Astrocyte (in vitro differentiated cells and primary cell): Measurements from ENCODE around the gene MVD. TPM values are rescaled to one million over a fixed set of nuclear protein-coding genes. Genes with fewer than 3 reads are reported as not detected.

Source experiments
- DNase-seq: peaks from one replicate; pipeline ENCODE4 v3.0.0-alpha.2; 2010; ENCODE audit warnings: low read depth
- FAIRE-seq: peaks from 2 replicates; lab custom pipeline; 2011; peaks lifted over from hg19 to GRCh38; lab: Jason Lieb, UNC
- H2AFZ ChIP-seq: 2 replicates; pipeline ENCODE4 v1.6.0; 2012; ENCODE audit warnings: low read depth, low read length, inconsistent platforms
- H3K27ac ChIP-seq: 2 replicates; pipeline ENCODE4 v1.5.1; 2011; ENCODE audit warnings: low read depth, low read length, inconsistent platforms
- H3K27me3 ChIP-seq: 2 replicates; pipeline ENCODE4 v1.6.0; 2011; ENCODE audit warnings: low read length, inconsistent platforms; ENCODE audit not compliant: insufficient read depth
- H3K36me3 ChIP-seq: 2 replicates; pipeline ENCODE4 v1.5.1; 2011; ENCODE audit warnings: low read length, inconsistent platforms; ENCODE audit not compliant: insufficient read depth
- H3K4me1 ChIP-seq: 2 replicates; pipeline ENCODE4 v1.5.1; 2011; ENCODE audit warnings: low read length, inconsistent platforms; ENCODE audit not compliant: insufficient read depth
- H3K4me2 ChIP-seq: 2 replicates; pipeline ENCODE4 v1.6.0; 2012; ENCODE audit warnings: low read length, inconsistent platforms
- H3K4me3 ChIP-seq: 2 replicates; pipeline ENCODE4 v1.5.1; 2011; ENCODE audit warnings: low read depth, mild to moderate bottlenecking, low read length, inconsistent platforms; ENCODE audit not compliant: insufficient read depth
- H3K79me2 ChIP-seq: 2 replicates; pipeline ENCODE4 v1.6.0; 2012; ENCODE audit warnings: mild to moderate bottlenecking, low read length, inconsistent platforms; ENCODE audit not compliant: insufficient read depth
- H3K9ac ChIP-seq: 2 replicates; pipeline ENCODE4 v1.6.0; 2012; ENCODE audit warnings: mild to moderate bottlenecking, low read length, inconsistent platforms
- H3K9me3 ChIP-seq: 2 replicates; pipeline ENCODE4 v1.5.1; 2012; ENCODE audit warnings: low read depth, mild to moderate bottlenecking, low read length, inconsistent platforms; ENCODE audit not compliant: insufficient read depth
- H4K20me1 ChIP-seq: 2 replicates; pipeline ENCODE4 v1.6.0; 2012; ENCODE audit warnings: low read length, inconsistent platforms; ENCODE audit not compliant: insufficient read depth
- H3K27ac Mint-ChIP-seq: one replicate; pipeline ENCODE4 v1.8.0; 2021; ENCODE audit warnings: mild to moderate bottlenecking, mixed read lengths; ENCODE audit not compliant: unreplicated experiment
- H3K27me3 Mint-ChIP-seq: one replicate; pipeline ENCODE4 v1.8.0; 2021; ENCODE audit warnings: low read depth, mixed read lengths; ENCODE audit not compliant: unreplicated experiment
- H3K36me3 Mint-ChIP-seq: one replicate; pipeline ENCODE4 v1.8.0; 2021; ENCODE audit warnings: low read depth, mixed read lengths; ENCODE audit not compliant: unreplicated experiment
- H3K4me1 Mint-ChIP-seq: one replicate; pipeline ENCODE4 v1.8.0; 2021; ENCODE audit warnings: low read depth, mixed read lengths; ENCODE audit not compliant: unreplicated experiment
- H3K4me3 Mint-ChIP-seq: one replicate; pipeline ENCODE4 v1.8.0; 2021; ENCODE audit warnings: mild to moderate bottlenecking, moderate library complexity, mixed read lengths; ENCODE audit not compliant: unreplicated experiment
- H3K9me3 Mint-ChIP-seq: one replicate; pipeline ENCODE4 v1.8.0; 2021; ENCODE audit warnings: mild to moderate bottlenecking, mixed read lengths; ENCODE audit not compliant: unreplicated experiment
- EZH2 ChIP-seq: IDR thresholded peaks from 2 replicates; pipeline ENCODE4 v1.6.1; 2012; ENCODE audit warnings: mild to moderate bottlenecking, low read length, inconsistent platforms; ENCODE audit not compliant: insufficient read depth
- total RNA-seq: library from RNA; stranded (reverse); gene quantifications from 2 replicates; pipeline ENCODE4 v1.2.1, GENCODE V29; 2021
- TF ChIP-seq, protein P1 (sequence below): IDR thresholded peaks from 2 replicates; pipeline ENCODE4 v1.5.1; 2011; ENCODE audit warnings: low read depth, mild to moderate bottlenecking, inconsistent platforms, low read length, moderate library complexity; ENCODE audit not compliant: insufficient read depth

Gene MVD
- total RNA-seq, 1 donor from 2014 or later: 63.9 TPM

GRCh38 chr16:88687676-88688012 is 24.8 kb upstream of the MVD start:
- H3K27me3 ChIP-seq: peaks cover 8% of the 10 kb centered on the region
- no peak overlapping the region for H2AFZ ChIP-seq
- H4K20me1 ChIP-seq: peaks cover 6% of the 10 kb centered on the region
- no peaks in the 10 kb centered on the region for H3K9me3 Mint-ChIP-seq
- no peaks in the 10 kb centered on the region for H3K9me3 ChIP-seq
- no peaks in the 10 kb centered on the region for H3K79me2 ChIP-seq
- H3K27ac ChIP-seq: no peak overlapping the region
- no peak for DNase-seq
- H3K27me3 Mint-ChIP-seq: peaks cover 47% of the 10 kb centered on the region
- no peaks in the 10 kb centered on the region for H3K36me3 Mint-ChIP-seq
- H3K4me1 Mint-ChIP-seq: no peaks in the 10 kb centered on the region
- H3K9ac ChIP-seq: no peak overlapping the region
- H3K4me1 ChIP-seq: peaks cover 10% of the 10 kb centered on the region
- TF ChIP-seq, protein P1, sequence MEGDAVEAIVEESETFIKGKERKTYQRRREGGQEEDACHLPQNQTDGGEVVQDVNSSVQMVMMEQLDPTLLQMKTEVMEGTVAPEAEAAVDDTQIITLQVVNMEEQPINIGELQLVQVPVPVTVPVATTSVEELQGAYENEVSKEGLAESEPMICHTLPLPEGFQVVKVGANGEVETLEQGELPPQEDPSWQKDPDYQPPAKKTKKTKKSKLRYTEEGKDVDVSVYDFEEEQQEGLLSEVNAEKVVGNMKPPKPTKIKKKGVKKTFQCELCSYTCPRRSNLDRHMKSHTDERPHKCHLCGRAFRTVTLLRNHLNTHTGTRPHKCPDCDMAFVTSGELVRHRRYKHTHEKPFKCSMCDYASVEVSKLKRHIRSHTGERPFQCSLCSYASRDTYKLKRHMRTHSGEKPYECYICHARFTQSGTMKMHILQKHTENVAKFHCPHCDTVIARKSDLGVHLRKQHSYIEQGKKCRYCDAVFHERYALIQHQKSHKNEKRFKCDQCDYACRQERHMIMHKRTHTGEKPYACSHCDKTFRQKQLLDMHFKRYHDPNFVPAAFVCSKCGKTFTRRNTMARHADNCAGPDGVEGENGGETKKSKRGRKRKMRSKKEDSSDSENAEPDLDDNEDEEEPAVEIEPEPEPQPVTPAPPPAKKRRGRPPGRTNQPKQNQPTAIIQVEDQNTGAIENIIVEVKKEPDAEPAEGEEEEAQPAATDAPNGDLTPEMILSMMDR: no peak
- TF ChIP-seq EZH2: no peak
- H3K27ac Mint-ChIP-seq: no peak overlapping the region
- H3K4me3 Mint-ChIP-seq: no peak overlapping the region
- H3K4me3 ChIP-seq: no peak overlapping the region
- no peaks in the 10 kb centered on the region for H3K36me3 ChIP-seq
- no peak for FAIRE-seq
- H3K4me2 ChIP-seq: no peak overlapping the region

DNA sequence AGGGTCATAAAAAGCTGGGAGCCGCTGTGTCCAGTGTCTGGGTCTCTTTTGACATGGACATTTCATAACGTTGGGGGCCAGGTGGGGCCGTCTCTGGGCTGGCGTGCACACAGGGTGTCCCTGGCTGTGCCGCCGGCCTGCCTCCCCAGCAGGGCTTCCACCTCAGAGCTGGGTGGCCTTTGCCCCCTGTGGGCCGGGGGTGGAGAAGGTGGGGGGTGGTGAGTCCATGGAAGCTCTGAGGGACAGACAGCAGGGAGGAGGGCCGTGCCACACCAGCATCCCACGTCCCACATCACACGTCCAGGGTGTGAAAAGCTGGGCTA is 24.3 kb upstream of the MVD start:
- Mint-ChIP-seq H3K4me3 (no peak overlapping the region), H3K4me1 (no peaks in the 10 kb centered on the region), H3K27ac (no peak overlapping the region), H3K9me3 (no peaks in the 10 kb centered on the region), H3K36me3 (no peaks in the 10 kb centered on the region), H3K27me3 (peaks cover 47% of the 10 kb centered on the region)
- Histone ChIP-seq H3K27ac (no peak overlapping the region), H3K27me3 (peaks cover 8% of the 10 kb centered on the region), H4K20me1 (peaks cover 6% of the 10 kb centered on the region), H3K79me2 (no peaks in the 10 kb centered on the region), H3K9me3 (no peaks in the 10 kb centered on the region), H3K9ac (no peak overlapping the region), H3K36me3 (no peaks in the 10 kb centered on the region), H3K4me3 (no peak overlapping the region), H3K4me1 (peaks cover 10% of the 10 kb centered on the region), H2AFZ (no peak overlapping the region), H3K4me2 (no peak overlapping the region)
- FAIRE-seq (no peak), DNase-seq (no peak)
- TF ChIP-seq, protein P1: no peak
- TF ChIP-seq EZH2: no peak

GRCh38 chr16:88686439-88687253 is 23.8 kb upstream of the MVD start, which contains the start of gene SNAI3:
Gene SNAI3 (minus strand): TSS chr16:88686507. CDS start chr16:88686406, 101 bp downstream.
- no peak within 1 kb of the TSS for H3K27ac Mint-ChIP-seq
- H3K4me3 Mint-ChIP-seq: peak within 1 kb of the TSS; percentile 45
- Histone ChIP-seq H3K4me3 (peak within 1 kb of the TSS; percentile 23), H2AFZ (peak within 1 kb of the TSS; percentile 41), H3K27me3 (peaks cover 8% of the 10 kb centered on the region), H3K9me3 (no peaks in the 10 kb centered on the region), H3K4me1 (peaks cover 10% of the 10 kb centered on the region), H3K27ac (no peak within 1 kb of the TSS), H3K4me2 (peak within 1 kb of the TSS; percentile 84), H3K36me3 (no peaks in the 10 kb centered on the region), H3K9ac (peak within 1 kb of the TSS; percentile 46), H3K79me2 (no peaks in the 10 kb centered on the region), H4K20me1 (peaks cover 6% of the 10 kb centered on the region)
- no peak for DNase-seq
- no peaks in the 10 kb centered on the region for H3K36me3 Mint-ChIP-seq
- TF ChIP-seq, protein P1: no peak
- no peak for TF ChIP-seq EZH2
- peaks cover 47% of the 10 kb centered on the region for H3K27me3 Mint-ChIP-seq
- no peak for FAIRE-seq
- H3K4me1 Mint-ChIP-seq: no peaks in the 10 kb centered on the region
- no peaks in the 10 kb centered on the region for H3K9me3 Mint-ChIP-seq
